Left renal pelvis (tissue), 4 donors: Measurements from ENCODE around the gene CHRNB4. TPM values are rescaled to one million over a fixed set of nuclear protein-coding genes. Genes with fewer than 3 reads are reported as not detected.

Source experiments
- DNase-seq, 4 donors: peaks; one replicate each; pipeline ENCODE4 v3.0.0-alpha.2; 2013; ENCODE audit warnings: low read depth in 4 of 4, low spot score in 3 of 4
- polyA plus RNA-seq, 4 donors: library from polyadenylated mRNA; unstranded; fragments of 120-200 nt; gene quantifications; one replicate each; pipeline ENCODE4 v1.2.1, GENCODE V29; 2013; ENCODE audit not compliant: insufficient read length in 4 of 4

CHRNB4 gene
- polyA plus RNA-seq, 4 donors, result 2.0 to 3.1 (median 2.9) TPM

DNA sequence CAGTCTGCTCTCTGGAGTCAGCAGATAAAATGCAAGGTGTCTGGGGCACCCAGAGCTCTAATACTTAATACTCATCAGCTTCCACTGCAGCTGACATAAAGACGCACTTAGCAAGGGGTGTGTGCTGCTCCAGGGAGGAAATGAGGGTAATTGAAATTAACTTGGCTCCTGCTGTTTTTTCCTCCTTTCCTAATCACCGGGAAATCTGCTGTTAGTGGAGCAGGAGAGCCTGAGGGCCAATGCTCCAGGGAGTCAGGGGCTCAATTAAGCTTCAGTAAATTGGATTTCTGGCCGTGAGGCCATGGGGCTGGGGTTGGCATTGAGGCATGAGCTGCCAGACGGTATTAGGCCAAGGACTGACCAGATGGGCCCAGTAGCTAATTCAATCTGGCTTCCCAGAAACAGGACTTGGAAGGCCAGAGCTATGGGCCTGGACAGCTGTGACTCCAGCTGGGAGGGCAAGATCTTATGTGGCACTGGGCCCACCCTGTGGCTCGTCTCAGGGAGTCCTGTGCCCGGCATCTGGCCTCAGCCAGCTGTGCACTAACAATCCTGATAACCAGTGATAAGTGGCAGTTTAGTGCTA is 30.7 kb upstream of the CHRNB4 start:
- no peak for DNase-seq

DNA sequence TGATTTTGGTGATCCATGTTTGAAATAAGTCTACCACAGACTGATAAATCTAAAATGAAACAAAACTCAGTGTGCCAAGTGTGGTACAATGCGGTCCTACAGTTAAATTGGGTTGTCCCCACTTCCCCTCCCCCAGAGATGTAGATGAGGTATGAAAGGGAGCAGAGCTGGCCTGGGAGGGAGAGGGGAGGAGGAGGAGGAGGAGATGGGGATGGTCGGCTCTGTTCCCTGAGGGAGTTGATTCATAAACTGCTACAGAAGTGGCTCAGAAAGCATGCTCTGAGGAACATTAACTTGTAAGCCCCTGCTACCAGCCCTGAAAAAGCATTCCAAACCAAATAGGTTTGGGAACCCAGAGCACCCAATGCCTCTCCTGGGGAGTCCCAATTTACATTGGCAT is 28.0 kb upstream of the CHRNB4 start:
- DNase-seq, result no peak

DNA sequence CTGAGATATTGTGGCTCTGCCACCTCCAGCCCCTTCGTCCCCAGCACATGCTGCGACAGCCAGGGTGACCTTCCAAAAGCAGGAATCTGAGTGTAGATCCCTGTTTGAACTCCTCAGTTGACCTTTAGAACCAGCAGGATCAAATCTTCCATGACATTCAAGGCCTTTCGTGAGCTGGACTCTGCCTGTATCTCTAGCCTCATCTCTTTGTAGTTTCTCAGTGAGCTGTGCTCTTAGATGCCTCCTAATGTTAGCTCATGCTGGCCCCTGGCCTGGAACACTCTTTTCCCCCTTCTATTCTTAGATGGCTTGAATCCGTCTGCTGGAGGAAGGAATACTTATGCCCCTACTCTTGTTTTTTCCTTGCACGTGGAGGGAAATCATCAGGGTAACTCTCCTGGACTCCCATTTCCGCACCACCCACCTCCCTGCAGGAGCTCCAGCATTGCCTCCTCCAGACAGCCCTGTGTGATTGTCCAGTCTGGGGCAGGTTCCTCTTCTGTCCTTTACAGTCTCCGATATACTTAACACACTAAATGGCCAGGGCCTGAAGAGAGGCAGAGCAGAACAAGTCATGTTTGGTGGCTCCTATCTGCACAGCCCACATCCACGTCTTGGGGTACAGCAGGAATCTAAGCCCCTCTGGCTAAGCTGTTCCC is 26.7 kb upstream of the CHRNB4 start:
- no peak for DNase-seq

DNA sequence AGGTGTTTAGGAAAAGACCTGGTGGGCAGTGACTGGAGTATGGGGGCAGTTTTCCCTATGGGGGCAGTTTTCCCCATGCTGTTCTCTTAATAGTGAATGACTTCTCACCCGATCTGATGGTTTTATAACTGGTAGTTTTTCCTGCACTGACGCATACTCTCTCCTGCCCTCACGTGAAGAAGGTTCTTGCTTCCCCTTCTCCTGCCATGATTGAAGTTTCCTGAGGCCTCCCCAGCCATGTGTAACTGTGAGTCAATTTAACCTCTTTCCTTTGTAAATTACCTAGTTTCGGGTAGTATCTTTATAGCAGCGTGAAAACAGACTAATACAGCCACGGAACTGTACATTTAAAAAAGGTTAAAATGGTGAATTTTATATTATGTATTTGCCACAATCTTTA is 25.0 kb upstream of the CHRNB4 start:
- no peak for DNase-seq

DNA sequence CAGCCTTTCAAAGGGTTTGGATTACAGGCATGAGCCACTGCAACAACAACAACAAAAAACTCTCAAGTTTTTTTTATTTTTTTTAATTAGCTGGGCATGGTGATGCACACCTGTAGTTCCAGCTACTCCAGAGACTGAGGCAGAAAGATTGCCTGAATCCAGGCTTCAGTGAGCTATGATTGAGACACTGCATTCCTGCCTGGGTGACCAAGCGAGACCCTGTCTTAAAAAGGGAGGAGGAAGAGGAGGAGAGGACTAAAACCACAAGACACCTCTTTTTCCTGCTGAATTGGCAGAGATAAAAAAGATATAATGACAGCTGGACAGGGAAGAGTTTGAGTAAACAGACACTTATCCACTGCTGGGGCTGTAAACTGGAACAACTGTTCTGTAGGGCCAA is 22.7 kb upstream of the CHRNB4 start:
- DNase-seq, result no peak

DNA sequence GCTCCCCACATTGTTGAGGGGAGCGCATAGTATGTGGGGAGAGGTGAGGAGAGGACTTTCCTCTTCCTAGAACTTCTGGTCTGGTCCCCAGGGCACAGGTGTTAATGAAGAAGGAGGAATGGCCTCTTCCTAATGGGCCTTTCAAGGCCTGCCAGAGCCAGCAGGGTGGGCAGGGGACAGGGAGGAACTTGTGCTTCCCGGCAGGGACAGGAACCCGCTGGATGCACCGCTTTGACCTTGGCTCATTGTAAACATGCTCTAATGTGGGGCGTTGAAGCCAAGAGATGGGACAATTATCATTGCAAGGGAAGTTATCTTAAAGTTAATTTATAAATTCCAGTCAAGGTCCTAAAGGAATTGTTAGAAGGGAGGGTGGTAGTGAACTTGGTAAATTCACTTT is 21.0 kb upstream of the CHRNB4 start:
- DNase-seq, result no peak

DNA sequence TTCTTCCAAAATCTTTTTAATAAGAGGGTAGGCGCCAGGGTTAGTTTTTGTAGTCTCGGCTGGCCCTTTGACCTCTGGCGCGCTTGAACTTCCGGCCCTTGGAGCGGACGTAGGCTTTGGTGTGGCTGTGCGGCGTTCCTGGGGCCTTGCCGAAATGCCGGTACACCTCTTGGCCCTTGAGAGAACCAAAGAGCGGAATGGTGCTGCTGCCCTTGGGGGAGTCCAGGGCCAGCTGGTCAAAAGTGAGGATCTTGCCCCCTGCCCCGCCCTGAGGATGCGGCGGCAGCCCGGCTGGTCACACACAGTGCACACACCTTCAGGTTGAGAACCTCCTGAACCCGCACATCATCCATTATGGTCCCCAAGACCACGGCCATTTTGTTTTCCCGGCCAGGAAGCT is 20.0 kb upstream of the CHRNB4 start:
- no peak for DNase-seq

DNA sequence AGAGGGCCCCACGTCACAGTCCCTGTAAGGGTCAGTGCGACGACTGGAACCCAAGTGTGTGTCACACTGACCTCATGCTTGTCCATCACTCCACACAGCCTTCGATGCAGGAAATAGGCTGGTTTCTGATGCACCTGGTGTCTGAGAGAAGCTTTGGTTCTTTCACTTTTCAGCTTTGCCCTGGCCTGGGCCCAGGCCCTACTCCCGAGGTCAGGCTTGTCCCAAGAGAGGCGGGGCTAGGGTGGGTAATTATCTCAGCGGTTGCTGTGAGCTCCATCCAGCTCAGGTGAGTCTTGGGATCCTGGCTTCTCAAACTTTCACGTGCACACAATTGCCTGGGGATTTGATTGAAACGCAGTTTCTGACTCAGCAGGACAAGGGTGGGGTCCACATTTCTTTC is 19.6 kb upstream of the CHRNB4 start:
- DNase-seq, result no peak

DNA sequence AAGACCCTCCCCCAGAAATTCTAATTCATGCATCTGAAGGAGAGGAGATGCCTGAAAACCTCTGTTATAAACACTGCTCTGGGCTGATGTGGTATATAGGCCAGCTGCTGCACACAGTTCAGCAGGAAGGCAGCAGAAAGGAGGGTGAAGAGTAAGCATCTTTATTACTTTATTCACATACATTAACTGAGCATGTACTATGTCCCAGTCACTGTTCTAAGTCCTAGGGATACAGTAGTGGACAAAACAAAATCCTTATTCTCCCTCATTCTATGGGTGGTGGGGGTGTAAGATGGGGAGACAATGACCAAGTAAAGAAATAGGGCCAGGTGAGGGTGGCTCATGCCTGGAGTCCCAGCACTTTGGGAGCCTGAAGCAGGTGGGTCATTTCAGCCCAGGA is 17.8 kb upstream of the CHRNB4 start:
- no peak for DNase-seq

DNA sequence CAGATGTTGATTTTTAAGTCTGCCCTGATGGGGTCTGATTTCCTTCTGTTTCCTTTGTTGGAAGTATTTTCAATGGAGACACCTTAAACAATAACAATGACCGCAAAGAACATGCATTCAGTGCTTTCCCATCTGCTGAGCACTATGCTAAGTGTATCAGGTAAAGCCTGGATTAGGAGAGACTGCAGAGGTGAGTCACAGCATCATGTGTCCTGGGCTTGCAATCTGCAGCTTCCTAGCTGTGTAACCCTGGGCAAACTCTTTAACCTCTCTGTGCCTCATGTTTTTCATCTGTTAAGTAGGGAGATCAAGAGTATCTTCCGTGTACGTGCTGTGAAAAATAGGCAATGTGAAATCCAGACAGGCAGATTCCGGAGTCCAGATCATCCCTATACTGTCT is 13.3 kb upstream of the CHRNB4 start:
- no peak for DNase-seq

DNA sequence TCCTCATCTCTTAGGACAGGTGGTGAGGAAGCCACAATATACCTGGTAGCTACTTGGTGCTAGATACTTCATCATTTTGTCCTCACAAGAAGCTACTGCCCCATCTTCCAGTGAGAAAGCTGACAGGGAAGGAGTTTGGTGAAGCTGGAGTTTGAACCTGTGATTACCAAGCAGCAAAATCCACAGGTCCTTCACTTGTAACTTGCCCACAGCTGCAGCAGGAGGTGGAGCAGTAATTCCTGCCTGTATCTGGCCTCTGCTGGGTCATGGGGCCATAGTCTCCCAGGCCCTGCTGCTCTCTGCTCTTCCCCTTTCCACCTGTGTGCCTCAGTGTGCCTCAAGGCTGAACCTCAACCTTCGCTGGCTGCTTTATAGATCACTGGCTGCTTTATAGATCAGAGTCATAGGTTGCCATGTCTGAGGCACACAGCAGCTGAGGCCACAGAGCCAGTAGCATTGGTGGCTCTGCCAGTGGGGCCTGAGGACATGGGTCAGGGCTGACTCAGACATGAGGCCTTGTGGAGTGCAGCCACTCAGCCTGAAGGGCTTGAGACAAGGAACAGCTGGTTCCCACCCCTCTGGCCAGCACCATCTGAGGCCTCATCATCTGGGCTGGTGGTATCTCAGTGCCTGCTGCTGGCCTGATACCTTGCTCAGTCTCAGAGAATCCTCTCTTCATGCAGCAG is 11.1 kb upstream of the CHRNB4 start:
- DNase-seq, result no peak

DNA sequence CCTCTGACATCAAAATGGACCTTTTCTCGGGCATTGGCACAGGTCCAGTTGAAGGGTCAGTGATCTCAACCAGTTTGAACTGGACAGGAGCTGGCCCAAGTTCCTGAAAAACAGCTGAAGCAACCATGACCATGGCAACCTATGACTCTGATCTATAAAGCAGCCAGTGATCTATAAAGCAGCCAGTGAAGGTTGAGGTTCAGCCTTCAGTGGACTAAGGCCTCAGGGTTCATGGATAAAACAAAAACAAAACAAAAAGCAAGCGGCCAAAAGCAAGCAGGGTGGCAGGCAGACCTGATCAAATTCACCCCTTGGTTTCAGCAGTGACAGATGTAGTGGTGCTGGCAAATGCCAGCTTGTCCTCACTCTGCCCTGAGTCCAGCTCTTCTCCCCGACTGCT is 10.0 kb upstream of the CHRNB4 start:
- DNase-seq, result no peak

DNA sequence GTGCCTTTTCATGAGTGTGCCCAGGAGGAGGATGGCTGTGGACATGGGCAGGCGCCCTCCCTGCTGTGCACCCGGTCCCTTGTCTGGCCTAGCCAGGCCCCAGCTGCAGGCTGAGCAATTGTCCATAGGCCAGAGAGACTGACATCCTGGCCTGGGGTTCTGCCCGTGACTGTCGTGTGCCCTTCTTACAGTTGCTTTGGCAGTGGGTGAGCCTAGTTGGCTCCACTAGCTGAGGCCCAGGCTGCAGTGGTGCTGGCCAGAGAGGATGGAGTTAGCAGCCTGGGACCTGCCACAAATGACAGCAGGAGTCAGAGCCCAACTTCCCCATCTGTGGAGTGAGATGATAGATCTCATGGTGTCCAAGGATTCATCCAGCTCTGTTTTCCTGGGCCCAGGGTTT is 9.0 kb upstream of the CHRNB4 start:
- DNase-seq, result no peak

DNA sequence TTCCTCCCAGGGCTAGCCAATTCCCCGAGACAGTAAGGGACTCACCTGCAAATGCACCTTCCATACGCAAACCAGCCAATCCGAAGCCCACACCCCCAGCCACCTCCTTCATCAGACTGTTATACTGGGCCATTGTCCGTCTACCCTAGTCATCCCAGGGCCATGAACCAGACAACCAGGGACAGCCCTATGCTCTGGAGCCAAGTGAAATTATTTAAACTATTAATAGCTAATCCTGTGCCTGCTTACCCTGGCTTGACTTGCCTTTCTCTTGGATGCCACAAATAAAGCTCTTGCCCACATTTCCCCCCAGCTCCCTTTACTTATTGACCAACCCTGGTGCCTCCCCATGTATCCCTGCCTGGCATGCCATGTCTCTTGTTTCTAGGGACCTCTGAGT is 4.0 kb upstream of the CHRNB4 start:
- DNase-seq, result no peak

DNA sequence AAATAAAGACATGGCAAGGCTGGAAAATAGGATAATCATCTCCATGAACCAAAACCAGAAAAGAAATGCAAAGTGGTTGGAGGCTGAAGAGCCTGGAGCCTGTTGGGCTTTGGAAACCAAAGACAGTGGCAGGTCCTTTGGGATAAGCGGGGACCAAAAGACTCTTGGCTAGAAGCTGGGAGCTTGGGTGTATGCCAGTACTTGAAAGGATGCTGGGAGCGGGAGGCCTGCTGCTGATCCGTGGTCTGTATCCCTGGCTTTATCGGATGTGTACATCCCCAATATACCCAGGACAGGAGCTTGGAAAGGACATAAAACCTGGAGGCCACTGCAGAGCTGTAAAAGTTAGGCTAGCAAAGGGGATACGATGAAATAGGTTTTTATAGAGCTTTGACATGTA is 1.3 kb upstream of the CHRNB4 start:
- no peak for DNase-seq

DNA sequence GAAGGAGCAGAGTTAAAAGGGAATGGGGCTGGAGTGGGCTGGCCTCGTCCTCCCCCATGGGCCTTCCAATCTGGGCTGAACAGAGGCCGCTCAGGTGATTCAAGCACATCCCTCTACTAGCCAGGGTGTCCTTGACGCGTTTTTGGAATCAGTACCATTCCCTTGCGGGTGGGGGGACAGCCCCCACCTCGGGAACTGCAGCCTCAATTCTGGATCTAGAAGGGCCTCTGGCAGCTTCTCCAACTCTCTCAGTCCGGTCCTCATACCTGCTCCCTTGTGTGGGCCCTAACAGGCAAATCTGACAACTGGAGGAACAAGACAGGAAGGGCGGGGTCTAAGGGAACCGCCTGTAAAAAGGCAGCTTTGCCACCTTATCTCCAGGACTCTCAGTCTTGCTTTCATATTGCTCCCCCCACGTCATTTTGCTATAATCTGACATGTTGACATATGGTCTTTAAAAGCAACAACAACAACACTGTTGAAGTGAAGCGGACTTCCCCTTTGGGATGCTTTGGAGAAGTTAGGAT is 802 bp upstream of the CHRNB4 start:
- no peak for DNase-seq

DNA sequence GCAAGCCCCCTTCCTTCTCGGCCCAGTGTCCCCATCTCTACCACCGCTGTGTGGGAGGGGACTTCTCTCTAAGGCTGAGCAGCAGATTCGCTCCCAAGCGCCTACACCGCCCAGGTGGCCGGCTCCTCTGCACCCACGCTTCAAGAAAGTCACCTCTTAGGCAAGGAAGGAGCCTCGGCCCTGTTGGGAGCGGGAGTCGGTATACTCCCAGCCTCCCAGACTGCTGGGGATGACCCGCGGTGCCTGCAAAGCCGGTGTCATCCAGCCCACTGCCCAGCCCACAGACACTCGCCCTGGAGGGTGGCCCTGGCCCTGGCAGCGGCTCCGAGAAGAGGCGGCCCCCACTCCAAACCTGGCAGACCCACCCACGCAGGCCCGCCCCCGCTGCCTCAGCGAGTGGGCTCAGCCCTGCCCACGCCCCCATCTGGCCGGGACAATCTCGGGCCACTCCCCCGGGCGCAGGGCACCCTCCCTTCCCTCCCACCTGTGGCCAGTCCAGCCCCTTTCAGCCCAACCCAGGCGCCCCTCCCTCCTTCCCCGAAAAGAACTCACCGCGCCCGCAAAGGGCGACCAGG is 396 bp downstream of the CHRNB4 start:
- DNase-seq, result no peak

DNA sequence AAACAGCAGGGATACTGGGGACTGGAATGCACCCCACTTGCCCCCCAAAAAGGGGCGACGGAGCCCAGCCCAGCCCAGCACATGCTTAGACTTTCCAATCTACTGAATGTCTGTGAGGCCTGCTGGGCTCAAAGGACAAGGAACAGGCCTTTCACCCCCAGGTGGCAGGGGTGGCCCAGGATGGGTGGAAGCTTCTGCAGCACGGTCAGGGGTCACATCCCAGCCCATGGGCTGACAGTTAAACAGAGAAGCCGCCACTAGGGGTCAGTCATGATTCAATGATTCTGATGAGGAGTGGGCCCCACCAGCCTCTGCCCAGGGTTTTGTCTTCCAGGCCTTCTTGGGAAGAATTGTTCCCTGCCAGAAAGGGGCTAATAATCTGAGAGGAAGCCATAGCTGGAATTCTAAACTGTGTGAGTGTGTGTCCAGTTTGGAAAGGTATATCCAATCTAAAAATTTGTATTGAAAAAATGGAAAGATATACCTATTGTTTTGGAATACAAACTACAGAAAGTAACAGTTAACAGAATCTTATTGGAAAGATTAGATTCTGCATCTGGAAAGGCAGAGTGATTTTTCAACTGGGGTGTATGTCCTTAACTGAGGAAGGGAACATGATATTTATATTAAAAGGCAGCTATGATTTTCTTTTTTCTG is 2.2 kb downstream of the CHRNB4 start:
- peak in 1 of 4 donors; percentile 67 for DNase-seq

DNA sequence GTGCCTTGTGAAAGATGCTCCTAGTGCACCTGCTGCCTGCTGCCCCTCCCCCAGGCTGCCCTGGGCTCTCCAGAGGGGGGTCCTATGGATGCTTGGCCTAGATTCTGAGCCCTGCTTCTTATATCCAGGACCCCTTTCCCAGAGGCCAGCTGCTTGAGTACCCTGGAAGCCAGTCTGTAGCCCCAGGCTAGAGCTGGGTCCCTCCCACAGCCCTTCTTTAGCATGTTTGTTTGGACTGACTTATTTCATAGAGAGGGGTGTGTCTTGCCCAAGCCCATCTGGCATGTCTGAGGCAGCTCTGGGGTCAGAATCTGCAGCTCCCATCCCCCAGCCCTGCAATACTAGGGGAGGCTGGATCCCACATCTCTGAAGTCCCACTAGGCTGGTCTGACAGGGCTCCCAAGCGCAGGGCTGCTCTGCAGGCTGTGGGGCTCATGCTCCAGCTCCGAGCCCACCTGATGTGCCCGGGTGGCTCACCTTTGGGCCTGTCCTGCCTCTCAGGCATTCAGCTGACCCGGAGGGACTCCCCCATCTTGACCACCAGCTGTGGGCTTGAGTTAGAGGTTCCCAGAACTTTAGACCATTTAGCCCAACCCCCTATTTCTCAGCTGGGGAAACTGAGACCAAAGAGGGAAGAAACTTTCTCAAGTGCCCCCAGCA is 3.1 kb downstream of the CHRNB4 start:
- DNase-seq, result no peak

DNA sequence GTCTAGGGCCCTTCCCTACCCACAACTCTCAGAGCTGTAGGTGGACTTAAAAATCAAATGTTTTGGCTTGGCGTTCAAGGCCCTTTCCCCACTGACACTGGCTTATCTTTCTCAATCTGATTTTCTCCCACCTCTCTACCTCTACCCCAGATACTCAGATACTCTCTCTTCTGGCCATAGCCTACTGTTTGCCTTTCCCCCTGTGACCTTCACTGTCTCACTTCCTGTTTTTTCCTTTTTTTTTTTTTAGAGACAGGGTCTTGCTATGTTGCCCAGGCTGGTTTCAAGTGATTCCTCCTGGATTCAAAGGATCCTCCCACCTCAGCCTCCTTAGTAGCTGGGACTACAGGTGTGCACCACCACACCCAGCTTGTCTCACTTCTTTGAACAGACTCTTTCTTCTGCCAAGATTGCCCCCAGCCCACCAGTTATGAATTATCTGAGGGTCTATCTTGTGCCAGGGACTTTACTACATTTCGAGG is 4.6 kb downstream of the CHRNB4 start:
- DNase-seq, result no peak

DNA sequence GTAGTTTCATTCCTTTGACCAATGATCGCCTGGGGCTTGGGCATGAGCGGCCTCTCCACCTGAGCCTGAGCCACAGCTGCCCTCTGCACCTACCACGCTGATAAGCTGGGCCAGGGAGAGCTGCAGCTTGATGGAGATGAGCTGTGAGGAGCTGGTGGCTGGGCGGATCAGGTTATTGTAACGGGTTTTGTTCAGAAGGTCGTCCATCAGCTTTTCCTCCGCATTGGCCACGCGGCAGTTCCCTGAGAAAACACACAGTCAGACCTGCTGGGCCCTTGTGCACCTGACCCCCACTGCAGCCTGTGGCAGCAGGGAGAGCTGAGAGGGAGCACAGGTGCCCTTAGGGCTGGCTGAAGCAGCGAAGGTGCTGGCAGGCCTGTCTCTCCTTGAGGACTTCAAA is 5.7 kb downstream of the CHRNB4 start:
- DNase-seq, result no peak
